Measurements from ENCODE around the gene PSD2.

The PSD2 gene

DNA sequence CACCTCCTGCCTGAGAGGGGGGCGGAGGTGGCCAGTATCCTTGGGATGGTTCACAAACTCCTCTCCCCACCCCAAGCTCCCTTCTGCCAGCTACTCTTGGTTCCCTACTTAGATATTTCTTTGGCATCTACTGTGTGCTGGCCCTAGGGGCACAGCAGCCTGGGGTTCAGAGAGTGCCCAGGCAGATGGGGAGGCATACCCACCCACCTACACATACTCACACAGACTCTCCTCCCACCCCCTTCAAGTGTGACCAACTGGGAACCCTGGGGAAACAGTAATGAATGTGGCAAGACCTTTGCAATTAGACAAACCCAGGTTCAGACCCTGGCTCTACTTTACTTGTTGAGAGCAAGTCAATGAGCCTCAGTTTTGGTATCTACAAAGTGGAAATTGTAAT lies 44.4 kb upstream of the PSD2 start:
- Mint-ChIP-seq H3K27me3 (ENCODE audit: low read depth) (peaks cover 71% of the 10 kb centered on the region), H3K27ac (no peak overlapping the region), H3K36me3 (ENCODE audit: low read depth) (no peaks in the 10 kb centered on the region), H3K9me3 (no peaks in the 10 kb centered on the region), H3K4me1 (peaks cover 49% of the 10 kb centered on the region), H3K4me3 (no peak overlapping the region)
- TF ChIP-seq, protein P1, sequence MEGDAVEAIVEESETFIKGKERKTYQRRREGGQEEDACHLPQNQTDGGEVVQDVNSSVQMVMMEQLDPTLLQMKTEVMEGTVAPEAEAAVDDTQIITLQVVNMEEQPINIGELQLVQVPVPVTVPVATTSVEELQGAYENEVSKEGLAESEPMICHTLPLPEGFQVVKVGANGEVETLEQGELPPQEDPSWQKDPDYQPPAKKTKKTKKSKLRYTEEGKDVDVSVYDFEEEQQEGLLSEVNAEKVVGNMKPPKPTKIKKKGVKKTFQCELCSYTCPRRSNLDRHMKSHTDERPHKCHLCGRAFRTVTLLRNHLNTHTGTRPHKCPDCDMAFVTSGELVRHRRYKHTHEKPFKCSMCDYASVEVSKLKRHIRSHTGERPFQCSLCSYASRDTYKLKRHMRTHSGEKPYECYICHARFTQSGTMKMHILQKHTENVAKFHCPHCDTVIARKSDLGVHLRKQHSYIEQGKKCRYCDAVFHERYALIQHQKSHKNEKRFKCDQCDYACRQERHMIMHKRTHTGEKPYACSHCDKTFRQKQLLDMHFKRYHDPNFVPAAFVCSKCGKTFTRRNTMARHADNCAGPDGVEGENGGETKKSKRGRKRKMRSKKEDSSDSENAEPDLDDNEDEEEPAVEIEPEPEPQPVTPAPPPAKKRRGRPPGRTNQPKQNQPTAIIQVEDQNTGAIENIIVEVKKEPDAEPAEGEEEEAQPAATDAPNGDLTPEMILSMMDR (IDR thresholded peaks at IDR 0.05; ENCODE audit: unreplicated experiment in 3 of 3), result no peak

DNA sequence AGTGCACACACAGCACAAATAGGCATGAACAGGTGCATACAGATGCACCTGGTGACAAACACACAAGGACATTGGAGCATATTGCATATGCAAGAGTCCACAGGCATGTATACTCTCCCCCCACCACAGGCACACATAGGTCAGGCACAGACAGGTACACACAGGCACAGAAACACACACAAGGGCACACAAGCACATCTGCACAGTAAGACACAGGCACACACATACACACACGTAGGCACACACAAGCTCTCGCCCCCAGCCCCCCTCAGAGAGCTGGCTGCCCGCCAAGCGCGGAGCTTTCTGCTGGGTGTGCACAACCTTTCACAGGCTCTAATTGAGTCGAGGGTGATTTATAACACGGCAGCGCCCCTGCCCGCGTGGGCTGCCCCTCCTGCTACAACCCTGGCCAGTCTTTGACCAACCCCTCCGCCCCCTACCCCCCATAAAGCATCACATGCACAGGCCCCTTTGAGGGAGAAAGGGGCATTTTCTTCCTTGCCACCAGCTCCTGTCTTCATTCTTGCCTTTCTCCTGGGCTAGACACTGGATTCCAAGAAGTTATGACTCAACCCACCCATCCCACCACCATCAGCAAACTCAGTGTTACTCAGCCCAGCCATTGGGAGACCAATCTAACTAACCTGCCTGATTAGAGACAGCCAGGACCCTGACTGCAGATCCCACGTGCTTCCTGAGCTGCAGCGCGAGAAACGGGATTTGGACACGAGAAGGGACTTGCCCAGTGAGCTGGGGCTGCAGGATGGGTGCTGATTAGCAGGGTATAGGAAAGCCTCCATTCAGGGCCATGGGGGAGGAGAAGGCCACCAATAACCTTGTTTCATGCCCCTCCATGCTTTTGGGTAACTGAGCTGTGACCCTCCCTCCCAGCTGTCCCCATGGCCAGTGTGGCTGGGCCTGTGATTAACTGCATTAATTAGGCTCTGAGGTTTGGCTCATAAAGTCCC lies 42.8 kb upstream of the PSD2 start:
- peak overlapping the region; percentile 0 to 56 (median 39) for H3K27ac Mint-ChIP-seq

DNA sequence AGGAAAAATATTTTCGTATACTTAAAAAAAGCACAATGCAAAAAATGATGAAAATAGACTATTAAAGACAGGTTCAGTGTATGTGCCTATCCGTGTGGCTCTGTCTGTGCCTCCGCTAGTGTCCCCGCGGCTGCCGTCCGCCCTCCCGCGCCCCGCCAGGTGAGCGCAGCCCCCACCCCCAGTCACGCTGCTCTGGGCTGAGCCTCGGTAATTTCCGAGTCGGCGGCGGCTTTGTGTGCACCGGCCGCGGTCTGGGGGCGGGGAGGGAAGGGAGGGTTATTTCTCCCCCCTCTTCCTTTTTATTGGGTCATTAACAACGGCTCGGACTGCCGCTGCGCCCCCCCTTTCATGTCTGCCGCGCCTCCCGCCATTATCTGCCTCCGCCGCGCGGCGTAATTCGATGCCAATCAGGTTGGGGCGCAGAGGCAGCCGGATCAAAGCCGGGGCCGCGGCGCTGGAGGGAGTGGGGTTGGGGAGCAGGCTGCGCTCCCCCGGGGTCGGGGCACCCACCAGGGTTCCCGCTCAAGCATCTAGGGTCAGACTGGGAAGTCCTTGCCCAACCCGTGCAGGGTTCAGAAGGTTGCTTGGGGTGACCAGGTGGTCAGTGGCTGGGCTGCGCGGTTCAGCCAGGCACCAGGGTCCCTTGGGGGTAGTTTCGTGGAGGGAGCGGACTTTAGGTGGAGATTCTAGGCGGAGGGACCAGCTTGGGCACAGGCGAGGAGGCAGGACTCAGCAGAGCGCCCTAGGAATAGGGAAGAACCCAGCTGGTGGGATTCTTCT lies 39.5 kb upstream of the PSD2 start:
- H3K36me3 Mint-ChIP-seq (ENCODE audit: low read depth), result no peaks in the 10 kb centered on the region
- H3K4me3 Mint-ChIP-seq, result peak overlapping the region; percentile 26 to 63 (median 42)
- peaks cover 67% of the 10 kb centered on the region for H3K4me1 Mint-ChIP-seq
- H3K27ac Mint-ChIP-seq, result peak overlapping the region in 2 of 3 experiments; percentile 48 to 67
- no peaks in the 10 kb centered on the region for H3K9me3 Mint-ChIP-seq
- TF ChIP-seq, protein P1 (IDR thresholded peaks at IDR 0.05; ENCODE audit: unreplicated experiment in 3 of 3), result no peak
- H3K27me3 Mint-ChIP-seq (ENCODE audit: low read depth), result peaks cover 85% of the 10 kb centered on the region

More for the DNA sequence above, 42.8 kb upstream of the PSD2 start:
- H3K36me3 Mint-ChIP-seq (ENCODE audit: low read depth), result no peaks in the 10 kb centered on the region
- peak overlapping the region; percentile 22 to 41 (median 39) for H3K4me3 Mint-ChIP-seq
- TF ChIP-seq, protein P1 (IDR thresholded peaks at IDR 0.05; ENCODE audit: unreplicated experiment in 3 of 3), result no peak
- peaks cover 83% of the 10 kb centered on the region for H3K27me3 Mint-ChIP-seq (ENCODE audit: low read depth)
- peaks cover 57% of the 10 kb centered on the region for H3K4me1 Mint-ChIP-seq
- H3K9me3 Mint-ChIP-seq, result no peaks in the 10 kb centered on the region

DNA sequence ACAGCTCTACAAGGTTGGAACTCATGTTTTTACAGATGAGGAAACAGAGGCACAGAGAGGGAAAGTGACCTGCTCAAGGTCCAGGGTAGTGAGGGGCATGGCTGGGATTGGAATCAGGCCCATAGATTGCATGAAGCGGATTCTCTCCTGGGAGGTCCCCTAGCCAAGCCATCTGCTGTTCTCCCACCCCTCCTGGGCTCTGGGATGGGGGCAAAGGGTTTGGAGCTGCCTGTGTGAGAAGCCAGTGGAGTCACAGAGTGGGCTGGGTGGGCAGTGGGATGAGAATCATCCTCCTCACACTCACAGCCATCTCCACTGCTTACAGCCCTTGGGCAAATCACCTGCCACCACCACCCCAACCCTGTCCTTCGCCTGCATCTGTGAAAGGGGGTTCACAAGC lies 38.6 kb upstream of the PSD2 start:
- Mint-ChIP-seq H3K27me3 (ENCODE audit: low read depth) (peaks cover 87% of the 10 kb centered on the region), H3K9me3 (no peaks in the 10 kb centered on the region), H3K36me3 (ENCODE audit: low read depth) (no peaks in the 10 kb centered on the region), H3K4me3 (peak overlapping the region in 2 of 3 experiments; percentile 34 to 45), H3K4me1 (peaks cover 72% of the 10 kb centered on the region), H3K27ac (peak overlapping the region; percentile 48 to 85 (median 69))
- TF ChIP-seq, protein P1 (IDR thresholded peaks at IDR 0.05; ENCODE audit: unreplicated experiment in 3 of 3), result no peak

DNA sequence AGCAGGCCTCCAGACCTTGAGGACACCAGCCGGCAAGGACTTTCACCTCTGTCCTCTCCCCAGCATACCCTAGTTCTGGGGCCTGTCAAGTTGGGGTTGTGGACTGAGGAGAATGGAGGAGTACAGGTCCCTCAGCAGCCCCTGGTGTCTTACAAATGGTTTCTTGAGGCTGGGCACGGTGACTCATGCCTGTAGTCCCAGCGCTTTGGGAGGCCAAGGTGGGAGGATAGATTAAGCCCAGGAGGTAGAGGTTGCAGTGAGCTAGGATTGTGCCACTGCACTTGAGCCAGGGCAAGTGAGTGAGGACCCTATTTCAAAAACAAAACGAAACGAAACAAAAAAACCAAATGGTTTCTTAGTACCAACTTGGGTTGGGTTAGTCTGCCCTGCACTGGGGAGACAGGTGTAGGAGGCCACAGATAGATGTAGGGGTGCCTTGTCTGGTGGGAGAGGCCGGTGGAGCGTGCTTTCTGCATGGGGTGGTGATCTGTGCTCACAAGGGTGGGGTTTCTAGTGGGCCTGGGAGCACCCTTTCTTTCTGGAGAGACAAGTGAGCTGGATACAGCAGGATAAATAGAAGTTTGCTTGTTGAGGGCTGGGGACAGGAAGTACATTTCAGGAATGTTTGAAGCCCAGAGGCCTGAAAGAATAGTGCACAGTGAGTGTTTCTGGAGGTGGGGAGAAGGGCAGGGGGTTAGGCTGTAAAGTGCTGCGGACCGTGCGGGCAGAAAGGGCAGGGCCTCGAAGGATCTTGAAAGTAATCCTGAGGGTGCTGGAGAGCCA lies 37.7 kb upstream of the PSD2 start:
- TF ChIP-seq, protein P1 (IDR thresholded peaks at IDR 0.05; ENCODE audit: unreplicated experiment in 3 of 3), result no peak
- Mint-ChIP-seq H3K27ac (peak overlapping the region; percentile 69 to 85 (median 70)), H3K4me3 (peak overlapping the region; percentile 12 to 25 (median 18)), H3K4me1 (peaks cover 70% of the 10 kb centered on the region), H3K27me3 (ENCODE audit: low read depth) (peaks cover 87% of the 10 kb centered on the region), H3K36me3 (ENCODE audit: low read depth) (no peaks in the 10 kb centered on the region), H3K9me3 (no peaks in the 10 kb centered on the region)
